ENCODE results near the gene NTF4.
"Not testable (repeated sequence)": the region's sequence is repeated elsewhere in the genome, so short reads cannot be mapped to it uniquely, and the experiment has no call there.

DNA sequence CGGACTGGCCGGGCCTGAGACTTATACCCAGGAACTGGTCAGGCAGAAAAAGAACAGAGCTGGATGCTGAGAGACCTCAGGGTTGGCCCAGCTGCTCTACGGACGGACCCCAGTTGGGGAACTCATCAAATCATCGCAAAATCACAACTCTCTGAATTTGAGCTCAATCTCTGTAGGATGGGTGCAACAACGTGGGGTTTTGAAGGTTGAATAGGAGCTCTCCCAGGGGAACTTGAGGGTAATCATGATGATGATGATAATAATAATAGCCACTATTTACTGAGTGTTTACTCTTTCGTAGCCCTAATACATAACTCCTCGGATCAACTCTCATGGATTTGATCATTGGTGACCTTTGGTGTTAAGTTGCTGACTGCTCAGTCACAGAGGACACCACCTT is 34.3 kb downstream of the NTF4 start:
- TF ChIP-seq, protein P1, sequence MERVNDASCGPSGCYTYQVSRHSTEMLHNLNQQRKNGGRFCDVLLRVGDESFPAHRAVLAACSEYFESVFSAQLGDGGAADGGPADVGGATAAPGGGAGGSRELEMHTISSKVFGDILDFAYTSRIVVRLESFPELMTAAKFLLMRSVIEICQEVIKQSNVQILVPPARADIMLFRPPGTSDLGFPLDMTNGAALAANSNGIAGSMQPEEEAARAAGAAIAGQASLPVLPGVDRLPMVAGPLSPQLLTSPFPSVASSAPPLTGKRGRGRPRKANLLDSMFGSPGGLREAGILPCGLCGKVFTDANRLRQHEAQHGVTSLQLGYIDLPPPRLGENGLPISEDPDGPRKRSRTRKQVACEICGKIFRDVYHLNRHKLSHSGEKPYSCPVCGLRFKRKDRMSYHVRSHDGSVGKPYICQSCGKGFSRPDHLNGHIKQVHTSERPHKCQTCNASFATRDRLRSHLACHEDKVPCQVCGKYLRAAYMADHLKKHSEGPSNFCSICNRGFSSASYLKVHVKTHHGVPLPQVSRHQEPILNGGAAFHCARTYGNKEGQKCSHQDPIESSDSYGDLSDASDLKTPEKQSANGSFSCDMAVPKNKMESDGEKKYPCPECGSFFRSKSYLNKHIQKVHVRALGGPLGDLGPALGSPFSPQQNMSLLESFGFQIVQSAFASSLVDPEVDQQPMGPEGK (CRISPR knock-in tag; IDR thresholded peaks at IDR 0.05; ENCODE audit: borderline replicate concordance), result not testable (repeated sequence)
- TF ChIP-seq, protein P2, sequence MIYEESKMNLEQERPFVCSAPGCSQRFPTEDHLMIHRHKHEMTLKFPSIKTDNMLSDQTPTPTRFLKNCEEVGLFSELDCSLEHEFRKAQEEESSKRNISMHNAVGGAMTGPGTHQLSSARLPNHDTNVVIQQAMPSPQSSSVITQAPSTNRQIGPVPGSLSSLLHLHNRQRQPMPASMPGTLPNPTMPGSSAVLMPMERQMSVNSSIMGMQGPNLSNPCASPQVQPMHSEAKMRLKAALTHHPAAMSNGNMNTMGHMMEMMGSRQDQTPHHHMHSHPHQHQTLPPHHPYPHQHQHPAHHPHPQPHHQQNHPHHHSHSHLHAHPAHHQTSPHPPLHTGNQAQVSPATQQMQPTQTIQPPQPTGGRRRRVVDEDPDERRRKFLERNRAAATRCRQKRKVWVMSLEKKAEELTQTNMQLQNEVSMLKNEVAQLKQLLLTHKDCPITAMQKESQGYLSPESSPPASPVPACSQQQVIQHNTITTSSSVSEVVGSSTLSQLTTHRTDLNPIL (CRISPR knock-in tag; IDR thresholded peaks at IDR 0.05; ENCODE audit: low read depth), result not testable (repeated sequence)
- not testable (repeated sequence) for TF ChIP-seq ZC3H10 (CRISPR knock-in tag; IDR thresholded peaks at IDR 0.05); RARB (CRISPR knock-in tag; IDR thresholded peaks at IDR 0.05); PPARA (CRISPR knock-in tag; IDR thresholded peaks at IDR 0.05; ENCODE audit: borderline replicate concordance); ZNF565 (CRISPR knock-in tag; conservative IDR thresholded peaks at IDR 0.05; ENCODE audit: low read depth); ESRRG (CRISPR knock-in tag; IDR thresholded peaks at IDR 0.05); CSDC2 (CRISPR knock-in tag; IDR thresholded peaks at IDR 0.05); ZNF70 (CRISPR knock-in tag; IDR thresholded peaks at IDR 0.05); ARNTL (CRISPR knock-in tag; IDR thresholded peaks at IDR 0.05; ENCODE audit: borderline replicate concordance, low read depth); BACH2 (CRISPR knock-in tag; IDR thresholded peaks at IDR 0.05; ENCODE audit: borderline replicate concordance)
- TF ChIP-seq, protein P3, sequence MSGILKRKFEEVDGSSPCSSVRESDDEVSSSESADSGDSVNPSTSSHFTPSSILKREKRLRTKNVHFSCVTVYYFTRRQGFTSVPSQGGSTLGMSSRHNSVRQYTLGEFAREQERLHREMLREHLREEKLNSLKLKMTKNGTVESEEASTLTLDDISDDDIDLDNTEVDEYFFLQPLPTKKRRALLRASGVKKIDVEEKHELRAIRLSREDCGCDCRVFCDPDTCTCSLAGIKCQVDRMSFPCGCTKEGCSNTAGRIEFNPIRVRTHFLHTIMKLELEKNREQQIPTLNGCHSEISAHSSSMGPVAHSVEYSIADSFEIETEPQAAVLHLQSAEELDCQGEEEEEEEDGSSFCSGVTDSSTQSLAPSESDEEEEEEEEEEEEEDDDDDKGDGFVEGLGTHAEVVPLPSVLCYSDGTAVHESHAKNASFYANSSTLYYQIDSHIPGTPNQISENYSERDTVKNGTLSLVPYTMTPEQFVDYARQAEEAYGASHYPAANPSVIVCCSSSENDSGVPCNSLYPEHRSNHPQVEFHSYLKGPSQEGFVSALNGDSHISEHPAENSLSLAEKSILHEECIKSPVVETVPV (CRISPR knock-in tag; IDR thresholded peaks at IDR 0.05), result not testable (repeated sequence)
- TF ChIP-seq, protein P4, sequence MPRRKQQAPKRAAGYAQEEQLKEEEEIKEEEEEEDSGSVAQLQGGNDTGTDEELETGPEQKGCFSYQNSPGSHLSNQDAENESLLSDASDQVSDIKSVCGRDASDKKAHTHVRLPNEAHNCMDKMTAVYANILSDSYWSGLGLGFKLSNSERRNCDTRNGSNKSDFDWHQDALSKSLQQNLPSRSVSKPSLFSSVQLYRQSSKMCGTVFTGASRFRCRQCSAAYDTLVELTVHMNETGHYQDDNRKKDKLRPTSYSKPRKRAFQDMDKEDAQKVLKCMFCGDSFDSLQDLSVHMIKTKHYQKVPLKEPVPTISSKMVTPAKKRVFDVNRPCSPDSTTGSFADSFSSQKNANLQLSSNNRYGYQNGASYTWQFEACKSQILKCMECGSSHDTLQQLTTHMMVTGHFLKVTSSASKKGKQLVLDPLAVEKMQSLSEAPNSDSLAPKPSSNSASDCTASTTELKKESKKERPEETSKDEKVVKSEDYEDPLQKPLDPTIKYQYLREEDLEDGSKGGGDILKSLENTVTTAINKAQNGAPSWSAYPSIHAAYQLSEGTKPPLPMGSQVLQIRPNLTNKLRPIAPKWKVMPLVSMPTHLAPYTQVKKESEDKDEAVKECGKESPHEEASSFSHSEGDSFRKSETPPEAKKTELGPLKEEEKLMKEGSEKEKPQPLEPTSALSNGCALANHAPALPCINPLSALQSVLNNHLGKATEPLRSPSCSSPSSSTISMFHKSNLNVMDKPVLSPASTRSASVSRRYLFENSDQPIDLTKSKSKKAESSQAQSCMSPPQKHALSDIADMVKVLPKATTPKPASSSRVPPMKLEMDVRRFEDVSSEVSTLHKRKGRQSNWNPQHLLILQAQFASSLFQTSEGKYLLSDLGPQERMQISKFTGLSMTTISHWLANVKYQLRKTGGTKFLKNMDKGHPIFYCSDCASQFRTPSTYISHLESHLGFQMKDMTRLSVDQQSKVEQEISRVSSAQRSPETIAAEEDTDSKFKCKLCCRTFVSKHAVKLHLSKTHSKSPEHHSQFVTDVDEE (CRISPR knock-in tag; IDR thresholded peaks at IDR 0.05), result not testable (repeated sequence)
- peak; percentile 99 for TF ChIP-seq ZFP3 (CRISPR knock-in tag; IDR thresholded peaks at IDR 0.05)

Data from SK-N-SH treated with all-trans-retinoic acid at 6 μM for 48 hours (cell line).